ENCODE measurements around the gene HSD17B1. TPM values are rescaled to one million over a fixed set of nuclear protein-coding genes. Genes with fewer than 3 reads are reported as not detected.

HSD17B1 gene
- total and polyA plus RNA-seq, 2 donors (not counting 3 experiments of a cell fraction or from before 2014, with no cell fraction given), result 0.22 to 1.0 TPM

DNA sequence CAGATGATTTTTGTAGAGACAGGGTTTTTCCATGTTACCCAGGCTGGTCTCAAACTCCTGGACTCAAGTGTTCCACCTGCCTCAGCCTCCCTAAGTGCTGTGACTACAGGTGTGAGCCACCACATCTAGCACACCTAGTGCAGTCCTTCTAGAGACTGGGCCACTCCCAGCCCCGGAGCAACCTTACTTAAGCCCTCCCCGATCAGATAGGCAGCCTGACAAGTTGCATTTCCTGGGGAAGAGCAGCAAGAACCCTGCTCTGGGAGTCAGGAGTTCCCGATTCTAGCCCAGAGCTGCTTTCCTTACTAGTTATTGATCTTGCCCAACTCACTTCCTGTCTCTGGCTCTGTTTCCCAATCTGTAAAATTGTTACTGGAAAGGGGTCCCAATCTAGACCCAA, 23.7 kb upstream of the HSD17B1 start:
- dilution Hi-C loops (cut with MboI; ENCODE audit: extremely low pct_ligation_motif_present, low sequenced_read_pairs), result no loop called here
- H3K79me2 ChIP-seq (ENCODE audit: control insufficient read depth, insufficient read depth, low read length), result no peaks in the 10 kb centered on the region
- no peaks in the 10 kb centered on the region for H3K27me3 ChIP-seq (ENCODE audit: control insufficient read depth in 2 of 2, insufficient read depth in 2 of 2, low read length in 2 of 2)
- no peak for TF ChIP-seq GATA2 (IDR thresholded peaks at IDR 0.05; ENCODE audit: insufficient read depth, insufficient read length, low read depth, low read length)
- no peak for TF ChIP-seq POLR2A (IDR thresholded peaks at IDR 0.05; ENCODE audit: low read depth, low read length)
- no peak for TF ChIP-seq CTCF (IDR thresholded peaks at IDR 0.05; ENCODE audit: extremely low read depth in 1 of 2, insufficient read depth in 1 of 2, low read depth in 1 of 2, low read length in 2 of 2)
- no peak for TF ChIP-seq JUN (IDR thresholded peaks at IDR 0.05; ENCODE audit: borderline replicate concordance, insufficient read depth, insufficient read length, low read depth)
- TF ChIP-seq MYC (IDR thresholded peaks at IDR 0.05; ENCODE audit: low read depth, low read length), result no peak
- TF ChIP-seq POLR2AphosphoS5 (IDR thresholded peaks at IDR 0.05; ENCODE audit: insufficient read depth, low read depth, low read length), result no peak
- TF ChIP-seq EZH2 (IDR thresholded peaks at IDR 0.05; ENCODE audit: borderline replicate concordance, low read depth, low read length, severe bottlenecking), result no peak
- TF ChIP-seq, protein P1, sequence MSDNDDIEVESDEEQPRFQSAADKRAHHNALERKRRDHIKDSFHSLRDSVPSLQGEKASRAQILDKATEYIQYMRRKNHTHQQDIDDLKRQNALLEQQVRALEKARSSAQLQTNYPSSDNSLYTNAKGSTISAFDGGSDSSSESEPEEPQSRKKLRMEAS (IDR thresholded peaks at IDR 0.05; ENCODE audit: insufficient read depth, insufficient read length), result no peak
- TF ChIP-seq FOS (IDR thresholded peaks at IDR 0.05; ENCODE audit: borderline replicate concordance, insufficient read depth, low read length), result no peak
- BruUV-seq (replicated peaks), result no TSS peak
- no peaks in the 10 kb centered on the region for H3K36me3 ChIP-seq (ENCODE audit: control insufficient read depth in 2 of 2, extremely low read depth in 1 of 2, insufficient read depth in 2 of 2, low read length in 2 of 2)
- CTCF ChIA-PET, result interaction anchor here (0.6 to 2.0 kb wide), 3 partner anchors 11 to 307 kb away, joined by 3 to 10 read pairs (median 6); no protein-coding TSS in a partner anchor
- no peaks in the 10 kb centered on the region for H3K9me1 ChIP-seq (replicated peaks; ENCODE audit: control insufficient read depth, extremely low read depth, insufficient read depth, low read length)
- H2AFZ ChIP-seq (ENCODE audit: low read depth, low read length), result no peak overlapping the region
- no peak for FAIRE-seq
- H3K4me3 ChIP-seq (replicated peaks in 1 of 3; ENCODE audit: insufficient read depth in 1 of 3, low read depth in 1 of 3, low read length in 3 of 3), result no peak overlapping the region
- no peak overlapping the region for H3K9ac ChIP-seq (replicated peaks; ENCODE audit: extremely low read depth, insufficient read depth, low read length)
- peaks cover 9% of the 10 kb centered on the region for H3K4me1 ChIP-seq (ENCODE audit: control insufficient read depth, extremely low read depth, insufficient read depth, low read length)
- no peaks in the 10 kb centered on the region for H3K9me3 ChIP-seq (replicated peaks; ENCODE audit: control insufficient read depth, insufficient read depth, low read length)
- intact Hi-C loops (cut with micrococcal nuclease), result loop anchor here (10.0 kb wide), 2 partner anchors 394 to 504 kb away; partner anchors contain the start of gene NKIRAS2
- POLR2A ChIA-PET, result interaction anchor here (0.7 kb wide), 1 partner anchor 342 kb away, joined by 9 read pairs; no protein-coding TSS in a partner anchor
- no peak for DNase-seq (ENCODE audit: low read depth, low spot score)
- no peak overlapping the region for H3K27ac ChIP-seq (ENCODE audit: insufficient read depth, low read depth, low read length)
- no peaks in the 10 kb centered on the region for H4K20me1 ChIP-seq (replicated peaks; ENCODE audit: control insufficient read depth, extremely low read depth, insufficient read depth, low read length)
- H3K4me2 ChIP-seq (ENCODE audit: insufficient read depth, low read length), result no peak overlapping the region
